ENCODE data around the gene PCDH9.

Gene PCDH9

GRCh38 chr13:66357463-66357862 is 872.7 kb downstream of the PCDH9 start:
- Histone ChIP-seq H3K9me3 (ENCODE audit: insufficient read depth, low read length) (no peaks in the 10 kb centered on the region), H3K79me2 (ENCODE audit: insufficient read depth, low read length) (no peaks in the 10 kb centered on the region), H3F3A (ENCODE audit: insufficient read depth) (no peaks in the 10 kb centered on the region), H3K9me2 (replicated peaks; ENCODE audit: insufficient read depth, low read length) (no peaks in the 10 kb centered on the region), H3K27ac (ENCODE audit: low read depth, low read length) (no peak overlapping the region), H4K20me1 (ENCODE audit: low read depth, low read length) (no peaks in the 10 kb centered on the region), H3K4me3 (ENCODE audit: insufficient read depth, low read length, poor library complexity, severe bottlenecking) (no peak overlapping the region), H3K27me3 (ENCODE audit: low read length) (no peaks in the 10 kb centered on the region), H2AFZ (ENCODE audit: low read depth, low read length, severe bottlenecking) (no peak overlapping the region), H3K36me3 (ENCODE audit: low read length) (no peaks in the 10 kb centered on the region), H3K4me2 (ENCODE audit: low read depth, low read length, poor library complexity, severe bottlenecking) (no peak overlapping the region), H3K9ac (ENCODE audit: low read length) (no peak overlapping the region)
- no peak for TF ChIP-seq CTCF (IDR thresholded peaks at IDR 0.05; ENCODE audit: insufficient read depth, low read length, poor library complexity, severe bottlenecking)
- TF ChIP-seq EZH2phosphoT487 (conservative IDR thresholded peaks at IDR 0.05; ENCODE audit: low read length), result no peak

- H3K4me2 ChIP-seq (ENCODE audit: low read depth, low read length, poor library complexity, severe bottlenecking), result no peak overlapping the region
- H3F3A ChIP-seq (ENCODE audit: insufficient read depth), result no peaks in the 10 kb centered on the region
- no peak overlapping the region for H3K27ac ChIP-seq (ENCODE audit: low read depth, low read length)
- H3K9me3 ChIP-seq (ENCODE audit: insufficient read depth, low read length), result no peaks in the 10 kb centered on the region
- no peaks in the 10 kb centered on the region for H3K36me3 ChIP-seq (ENCODE audit: low read length)
- H2AFZ ChIP-seq (ENCODE audit: low read depth, low read length, severe bottlenecking), result peak overlapping the region; percentile 30
- no peaks in the 10 kb centered on the region for H4K20me1 ChIP-seq (ENCODE audit: low read depth, low read length)
- no peaks in the 10 kb centered on the region for H3K79me2 ChIP-seq (ENCODE audit: insufficient read depth, low read length)
- no peak overlapping the region for H3K9ac ChIP-seq (ENCODE audit: low read length)
- no peak overlapping the region for H3K4me3 ChIP-seq (ENCODE audit: insufficient read depth, low read length, poor library complexity, severe bottlenecking)
- no peaks in the 10 kb centered on the region for H3K9me2 ChIP-seq (replicated peaks; ENCODE audit: insufficient read depth, low read length)
- no peak for TF ChIP-seq EZH2phosphoT487 (conservative IDR thresholded peaks at IDR 0.05; ENCODE audit: low read length)
- TF ChIP-seq CTCF (IDR thresholded peaks at IDR 0.05; ENCODE audit: insufficient read depth, low read length, poor library complexity, severe bottlenecking), result no peak
- H3K27me3 ChIP-seq (ENCODE audit: low read length), result no peaks in the 10 kb centered on the region
Measured at GRCh38 chr13:66354879-66355751, 875.0 kb downstream of the PCDH9 start.

- H4K20me1 ChIP-seq (ENCODE audit: low read depth, low read length), result no peaks in the 10 kb centered on the region
- no peak overlapping the region for H3K4me3 ChIP-seq (ENCODE audit: insufficient read depth, low read length, poor library complexity, severe bottlenecking)
- no peak overlapping the region for H3K9ac ChIP-seq (ENCODE audit: low read length)
- H3K4me2 ChIP-seq (ENCODE audit: low read depth, low read length, poor library complexity, severe bottlenecking), result no peak overlapping the region
- H3F3A ChIP-seq (ENCODE audit: insufficient read depth), result no peaks in the 10 kb centered on the region
- no peaks in the 10 kb centered on the region for H3K27me3 ChIP-seq (ENCODE audit: low read length)
- TF ChIP-seq CTCF (IDR thresholded peaks at IDR 0.05; ENCODE audit: insufficient read depth, low read length, poor library complexity, severe bottlenecking) (no peak), EZH2phosphoT487 (conservative IDR thresholded peaks at IDR 0.05; ENCODE audit: low read length) (no peak)
- no peaks in the 10 kb centered on the region for H3K9me2 ChIP-seq (replicated peaks; ENCODE audit: insufficient read depth, low read length)
- H3K79me2 ChIP-seq (ENCODE audit: insufficient read depth, low read length), result no peaks in the 10 kb centered on the region
- no peak overlapping the region for H3K27ac ChIP-seq (ENCODE audit: low read depth, low read length)
- H3K9me3 ChIP-seq (ENCODE audit: insufficient read depth, low read length), result no peaks in the 10 kb centered on the region
- H2AFZ ChIP-seq (ENCODE audit: low read depth, low read length, severe bottlenecking), result peak overlapping the region; percentile 17
- H3K36me3 ChIP-seq (ENCODE audit: low read length), result no peaks in the 10 kb centered on the region
Measured at GRCh38 chr13:66353664-66354063, 876.5 kb downstream of the PCDH9 start.

All from SU-DHL-6 (cell line).